Daoy (cell line): ENCODE results near the gene OSBPL2. TPM values are rescaled to one million over a fixed set of nuclear protein-coding genes. Genes with fewer than 3 reads are reported as not detected.
A peak's percentile ranks its signal among the peaks of the same experiment; 100 is the strongest.

Experiments used
- DNase-seq: peaks from one replicate; pipeline ENCODE4 v3.0.0-alpha.2; 2015; ENCODE audit warnings: low read depth
- total RNA-seq: library from RNA; depleted of rRNA; stranded (reverse); fragments of >200 nt; shearing (Covaris generic); gene quantifications from 2 replicates; pipeline ENCODE4 v1.2.3, GENCODE V29; 2014

Gene OSBPL2
- total RNA-seq, 1 experiment from 2014 or later, result 10.2 TPM

DNA sequence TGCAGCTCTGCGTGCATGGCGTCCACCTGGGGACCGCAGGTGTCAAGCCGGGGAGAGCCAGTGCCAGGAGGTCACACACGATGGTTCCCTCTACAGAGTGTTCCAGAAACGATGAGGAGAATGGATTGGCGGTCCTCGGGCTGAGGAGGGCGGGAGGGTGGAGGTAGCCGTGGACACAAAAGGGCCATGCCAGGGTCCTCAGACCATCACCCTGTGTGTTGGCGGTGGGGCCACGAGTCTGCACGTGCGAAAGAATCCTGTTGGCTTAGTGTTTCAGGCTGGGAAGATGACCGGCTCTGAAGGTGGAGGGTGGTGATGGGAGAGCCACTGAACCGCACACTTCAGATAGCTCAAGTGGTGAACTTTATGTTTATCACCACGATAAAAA lies 31.9 kb upstream of the OSBPL2 start:
- DNase-seq, result no peak

- no peak for DNase-seq
Observed at GRCh38 chr20:62208061-62208794, 30.1 kb upstream of the OSBPL2 start.

DNA sequence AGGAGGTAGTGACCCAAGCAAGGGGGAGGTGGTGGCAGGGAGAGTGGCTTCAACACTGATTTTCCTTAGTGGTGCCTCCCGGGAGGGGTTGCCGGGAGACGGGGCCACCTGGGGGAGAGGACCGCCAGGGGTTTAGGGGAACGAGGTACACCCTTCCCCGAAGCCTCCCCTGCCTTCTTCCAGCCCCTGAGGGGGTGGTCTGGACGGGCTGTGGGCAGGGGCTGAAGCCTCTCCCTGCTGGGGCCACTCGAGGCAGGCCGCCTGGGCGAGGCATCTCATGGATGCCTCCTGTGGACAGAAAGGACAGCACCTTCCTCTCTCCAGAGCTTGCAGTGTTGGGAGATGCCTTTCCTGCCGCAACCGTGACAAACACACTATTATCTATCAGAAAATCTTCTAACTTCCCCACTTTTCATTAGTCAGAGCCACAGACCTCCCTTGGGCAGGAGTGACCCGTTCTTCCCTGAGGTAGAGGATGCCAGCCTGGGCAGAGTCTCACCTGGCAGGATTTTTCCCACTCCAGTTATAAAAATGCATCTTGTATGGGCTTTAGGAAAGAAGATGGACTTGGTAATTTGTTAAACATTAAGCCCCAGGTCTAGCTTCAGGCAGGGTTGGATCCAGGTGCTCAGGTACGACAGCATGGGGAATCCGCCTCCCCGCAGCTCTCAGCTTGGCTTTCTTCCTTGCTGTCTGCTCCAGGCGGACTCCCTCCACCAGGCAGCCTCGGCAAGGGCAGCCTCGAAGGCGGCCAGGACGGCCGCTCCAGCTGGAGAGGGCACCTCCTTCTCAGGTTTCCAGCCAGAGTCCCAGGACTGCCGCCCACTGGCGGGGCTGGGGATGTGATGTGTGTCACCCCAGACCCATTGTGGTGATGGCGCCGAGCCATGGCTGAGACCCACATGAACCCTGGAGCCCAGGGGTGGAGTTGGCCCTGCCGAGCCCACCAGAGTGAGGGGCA lies 29.2 kb upstream of the OSBPL2 start:
- DNase-seq, result peak; percentile 66

DNA sequence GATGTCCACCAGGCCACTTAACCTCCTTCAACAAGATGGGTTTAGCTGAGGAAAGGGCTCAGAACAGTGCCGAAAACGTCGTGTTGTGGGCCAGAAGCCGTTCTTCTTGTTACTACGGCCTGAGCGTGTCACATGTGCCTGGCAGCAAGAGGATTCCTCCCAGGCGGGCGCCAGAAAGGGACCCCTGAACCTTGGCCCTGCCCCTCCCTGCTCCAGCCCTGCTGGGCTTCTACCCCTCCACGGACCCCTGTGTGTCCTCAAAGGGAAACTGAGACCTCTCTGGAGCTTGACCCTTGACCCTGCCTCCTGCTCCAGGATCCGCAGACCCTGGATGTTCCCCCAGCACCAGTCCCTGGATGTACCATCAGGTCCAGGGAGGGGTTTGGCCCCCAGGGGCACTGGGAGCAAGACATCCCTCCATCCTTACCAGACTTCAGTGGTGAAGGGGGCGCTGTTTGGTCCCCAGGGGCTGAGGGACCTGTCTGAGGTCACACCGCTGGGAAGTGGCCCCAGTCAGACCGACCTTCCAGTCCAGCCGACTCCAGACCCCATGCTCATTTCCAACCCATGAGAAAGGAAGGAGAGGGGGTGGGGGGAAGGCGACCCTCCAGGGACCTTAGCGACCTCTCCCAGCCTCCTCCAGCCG lies 28.3 kb upstream of the OSBPL2 start:
- no peak for DNase-seq

GRCh38 chr20:62210496-62210855 lies 27.8 kb upstream of the OSBPL2 start:
- no peak for DNase-seq

- no peak for DNase-seq
Observed at GRCh38 chr20:62211216-62211615, 27.1 kb upstream of the OSBPL2 start.

DNA sequence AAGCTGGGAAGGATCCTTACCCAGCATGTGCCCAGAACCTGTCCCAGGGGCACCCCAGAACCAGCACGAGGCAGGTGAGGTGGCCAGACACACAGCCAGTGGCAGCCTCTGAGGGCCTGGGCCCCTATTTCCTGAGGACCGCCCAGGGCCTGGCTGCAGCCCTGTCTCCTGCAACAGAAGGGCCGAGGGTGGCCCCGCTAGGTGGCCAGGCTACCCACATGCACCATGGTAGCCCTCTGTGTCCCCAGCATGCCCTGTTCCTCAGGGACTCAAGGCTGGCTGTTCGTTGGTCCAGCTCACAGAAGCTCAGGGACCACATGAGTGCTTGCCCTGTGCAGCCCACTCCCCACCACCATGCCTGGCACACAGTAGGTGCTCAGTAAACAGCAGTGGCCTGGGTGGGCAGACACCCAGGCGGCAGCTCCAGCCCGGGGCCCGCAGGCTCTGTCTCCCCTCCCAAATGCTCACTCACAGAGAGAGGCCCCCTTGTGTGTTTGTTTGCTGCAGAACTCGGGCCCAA lies 26.5 kb upstream of the OSBPL2 start:
- DNase-seq, result no peak

DNA sequence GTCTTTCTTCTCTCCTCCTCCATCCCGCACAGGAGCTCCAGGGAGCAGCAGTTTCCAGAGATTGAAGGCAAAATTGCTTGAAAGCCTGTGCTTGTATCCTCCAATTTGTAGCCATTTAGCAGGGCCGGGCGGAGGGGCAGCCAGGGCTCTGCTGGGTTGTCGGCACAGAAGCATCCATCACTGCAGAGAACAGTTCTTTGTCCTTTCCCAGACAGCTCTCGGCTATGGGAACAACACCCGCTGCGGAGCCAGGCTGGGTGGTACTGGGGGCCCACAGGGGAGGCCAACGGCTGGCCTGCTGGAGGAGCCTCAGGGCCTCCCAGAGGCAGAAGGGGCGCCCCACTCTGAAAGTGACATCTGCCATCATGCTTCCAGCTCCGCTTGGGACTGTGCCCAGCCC lies 26.0 kb upstream of the OSBPL2 start:
- DNase-seq, result no peak

DNA sequence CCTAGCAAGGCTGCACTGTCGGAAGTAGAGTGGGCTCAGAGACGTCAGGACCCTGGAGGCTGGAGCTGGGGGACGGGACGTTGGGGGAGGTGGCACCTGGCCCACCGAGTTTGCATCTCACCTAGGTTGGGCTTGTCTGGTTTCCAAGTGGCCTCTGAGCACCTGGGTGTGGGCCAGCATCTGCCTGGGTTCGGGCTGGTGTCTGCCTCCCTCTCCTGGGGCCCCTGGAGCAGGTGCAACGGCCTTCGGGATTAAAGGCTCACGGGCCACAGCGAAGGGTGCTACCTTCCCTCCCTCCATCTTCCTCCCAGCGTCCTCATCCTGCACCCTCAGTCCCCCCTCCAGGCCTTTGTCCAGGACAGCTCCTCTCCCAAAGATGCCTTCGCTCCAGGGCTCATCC lies 24.3 kb upstream of the OSBPL2 start:
- DNase-seq, result no peak

- DNase-seq, result no peak
Observed at GRCh38 chr20:62215020-62215990, 23.0 kb upstream of the OSBPL2 start.

GRCh38 chr20:62215991-62216635 lies 22.2 kb upstream of the OSBPL2 start:
- no peak for DNase-seq

DNA sequence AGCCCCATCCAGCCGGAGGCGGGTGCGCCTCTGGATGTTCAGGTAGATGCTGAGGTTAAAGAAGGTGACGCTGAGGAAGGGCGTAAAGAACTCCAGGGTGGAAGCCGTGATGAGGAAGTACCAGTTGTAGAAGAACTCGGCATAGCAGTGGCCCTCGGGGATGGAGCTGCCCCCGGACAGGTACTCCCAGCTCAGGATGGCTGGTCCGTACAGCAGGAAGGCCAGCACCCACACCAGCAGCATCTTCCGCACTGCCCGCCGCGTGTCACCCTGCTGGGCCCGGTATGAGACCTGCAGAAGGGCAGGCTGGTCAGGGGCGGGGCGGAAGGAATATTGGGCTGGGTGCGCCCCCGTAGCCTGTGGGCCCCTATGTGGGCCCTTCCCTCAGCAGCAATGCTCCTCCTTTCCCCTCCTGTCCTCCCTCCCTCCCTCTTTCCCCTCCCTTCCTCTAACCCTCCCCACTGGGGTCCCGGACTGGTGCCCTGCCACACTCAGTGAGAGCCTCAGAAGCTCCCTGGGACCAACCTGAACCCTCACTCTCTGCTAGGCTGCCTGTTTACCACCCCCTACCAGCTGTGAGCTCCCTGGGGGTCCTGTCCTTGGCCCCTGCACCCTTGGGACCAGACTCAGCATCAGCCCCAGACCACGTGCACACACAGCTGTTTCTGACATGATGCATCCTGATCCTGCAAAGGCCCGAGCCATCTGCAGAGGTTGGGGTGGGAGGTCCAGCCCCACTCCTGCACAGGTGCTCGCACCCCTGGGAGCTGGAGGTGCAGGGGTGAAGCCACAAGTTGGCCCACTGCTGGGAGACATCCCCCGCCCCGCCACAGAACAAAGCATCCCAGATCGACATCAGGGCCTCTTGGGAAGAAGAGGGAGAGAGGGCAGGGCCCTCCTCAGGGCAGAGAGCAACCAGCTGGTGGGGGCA lies 21.4 kb upstream of the OSBPL2 start:
- no peak for DNase-seq

DNA sequence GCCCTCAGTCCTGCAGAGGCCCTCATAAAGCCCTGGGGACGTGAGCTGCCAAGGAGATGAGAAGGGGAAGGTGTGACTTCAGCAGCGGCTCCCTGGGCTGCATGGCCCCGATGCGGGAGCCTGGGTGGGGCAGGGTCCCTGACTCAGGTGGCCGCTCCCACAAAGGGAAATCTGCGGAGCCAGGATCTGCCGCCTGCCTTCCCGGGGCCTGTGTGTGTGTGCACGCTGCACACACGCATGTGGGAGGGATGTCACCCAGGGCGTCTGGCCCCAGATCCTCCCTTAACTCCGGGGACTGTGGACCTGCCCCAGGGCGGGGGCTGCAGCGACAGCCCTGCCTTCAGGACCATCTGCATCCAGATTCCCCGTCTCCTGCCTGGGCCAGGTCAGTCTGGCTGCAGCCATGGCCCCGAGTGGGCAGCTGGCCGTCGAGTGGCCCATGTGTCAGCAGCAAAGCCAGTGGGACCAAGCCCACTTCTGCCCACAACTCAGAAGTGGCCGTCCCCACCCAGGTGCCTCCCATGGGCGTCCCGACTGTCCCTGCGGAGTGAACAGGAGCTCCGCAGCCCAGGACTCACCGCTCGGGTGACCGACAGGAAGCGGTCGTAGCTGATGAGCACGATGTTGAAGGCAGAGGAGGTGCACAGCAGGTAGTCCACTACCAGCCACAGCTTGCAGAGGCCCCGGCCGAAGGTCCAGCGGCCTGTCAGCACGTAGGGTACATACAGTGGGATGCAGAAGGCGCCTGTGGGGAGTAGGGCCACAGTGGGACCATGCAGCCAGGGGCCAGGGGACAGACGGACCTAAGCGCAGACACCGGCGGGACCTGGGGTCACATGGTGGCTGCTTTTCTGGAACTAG lies 20.2 kb upstream of the OSBPL2 start:
- DNase-seq, result no peak

DNA sequence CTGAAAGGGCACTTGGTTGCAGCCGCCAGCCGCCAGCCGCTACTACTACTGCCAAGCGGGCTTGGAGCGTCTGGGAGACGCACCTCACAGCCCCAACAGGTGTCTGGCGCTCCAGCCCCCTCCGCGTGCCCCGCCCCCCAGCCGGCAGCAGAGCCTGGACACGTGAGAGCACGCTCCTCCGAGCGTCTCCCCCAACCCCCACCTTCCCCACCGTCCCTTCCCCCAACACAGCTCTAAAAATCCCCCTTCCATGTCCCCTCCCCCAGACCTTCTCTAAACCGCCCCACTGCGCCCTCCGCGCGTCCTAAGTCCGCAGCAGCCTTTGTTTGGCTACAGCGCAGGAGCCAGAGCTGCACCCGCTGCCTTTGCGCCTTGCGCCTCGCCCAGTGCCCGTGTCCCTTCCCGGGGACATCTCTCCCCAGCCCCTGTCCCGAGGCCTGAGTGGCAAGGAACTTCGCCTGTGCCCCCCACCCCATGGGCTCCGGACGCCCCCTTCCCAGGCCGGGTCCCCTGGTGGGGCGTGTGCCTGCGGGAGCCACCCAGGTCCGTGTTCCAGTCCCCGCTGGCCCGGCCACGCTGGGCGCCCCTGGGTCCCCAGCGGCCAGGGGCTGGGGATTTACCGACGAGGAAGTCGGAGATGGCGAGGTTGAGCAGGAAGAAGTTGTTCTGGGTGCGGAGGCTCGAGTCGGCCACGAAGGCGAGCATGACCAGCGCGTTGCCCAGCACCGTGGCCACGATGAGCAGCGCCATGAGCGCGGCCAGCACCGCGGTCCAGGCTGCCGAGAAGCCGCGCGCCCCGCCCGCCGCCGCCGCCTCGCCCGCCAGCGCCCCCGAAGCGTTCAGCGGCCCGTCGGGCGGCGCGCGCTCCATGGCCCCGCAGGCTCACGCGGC lies 19.0 kb upstream of the OSBPL2 start:
- no peak for DNase-seq

GRCh38 chr20:62219992-62220665 lies 18.2 kb upstream of the OSBPL2 start, which contains the start of gene HRH3:
HRH3 (minus strand) TSS chr20:62220278; CDS start chr20:62219970, 308 bp downstream.
- peak; percentile 51 for DNase-seq

- no peak for DNase-seq
Observed at GRCh38 chr20:62220666-62221568, 17.4 kb upstream of the OSBPL2 start.
